ENCODE results near the gene IMP3.
"Not testable (repeated sequence)": the region's sequence is repeated elsewhere in the genome, so short reads cannot be mapped to it uniquely, and the experiment has no call there.

IMP3 gene, protein sequence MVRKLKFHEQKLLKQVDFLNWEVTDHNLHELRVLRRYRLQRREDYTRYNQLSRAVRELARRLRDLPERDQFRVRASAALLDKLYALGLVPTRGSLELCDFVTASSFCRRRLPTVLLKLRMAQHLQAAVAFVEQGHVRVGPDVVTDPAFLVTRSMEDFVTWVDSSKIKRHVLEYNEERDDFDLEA

DNA sequence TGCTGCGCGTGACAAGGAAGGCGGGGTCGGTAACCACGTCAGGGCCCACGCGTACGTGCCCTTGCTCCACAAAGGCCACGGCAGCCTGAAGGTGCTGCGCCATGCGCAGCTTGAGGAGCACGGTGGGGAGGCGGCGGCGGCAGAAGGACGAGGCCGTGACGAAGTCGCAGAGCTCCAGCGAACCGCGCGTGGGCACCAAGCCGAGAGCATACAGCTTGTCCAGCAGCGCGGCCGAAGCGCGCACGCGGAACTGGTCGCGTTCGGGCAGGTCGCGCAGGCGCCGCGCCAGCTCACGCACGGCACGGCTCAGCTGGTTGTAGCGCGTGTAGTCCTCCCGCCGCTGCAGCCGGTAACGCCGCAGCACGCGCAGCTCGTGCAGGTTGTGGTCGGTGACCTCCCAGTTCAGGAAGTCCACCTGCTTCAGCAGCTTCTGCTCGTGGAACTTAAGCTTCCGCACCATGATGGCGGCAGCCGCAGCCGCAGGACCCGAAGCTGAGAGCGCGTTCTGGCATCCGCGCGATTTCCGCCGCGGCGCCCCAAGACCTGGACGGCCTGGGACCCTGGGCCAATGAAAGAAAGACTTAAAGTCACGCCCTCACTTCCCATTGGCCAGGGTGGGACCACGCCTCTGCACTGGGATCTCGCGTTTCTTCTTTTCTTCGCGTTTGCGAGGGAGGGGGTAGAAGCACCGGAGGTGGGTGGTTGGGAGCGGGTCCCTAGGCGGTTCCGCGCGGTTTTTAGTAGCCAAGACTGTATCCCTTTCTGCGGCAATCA is at the start of gene IMP3:
Gene IMP3, minus strand, starts transcription at position 516 of the 774 bp plus-strand sequence. Its CDS starts 56 bp downstream, at position 460.
- peak; percentile 99 for DNase-seq

DNA sequence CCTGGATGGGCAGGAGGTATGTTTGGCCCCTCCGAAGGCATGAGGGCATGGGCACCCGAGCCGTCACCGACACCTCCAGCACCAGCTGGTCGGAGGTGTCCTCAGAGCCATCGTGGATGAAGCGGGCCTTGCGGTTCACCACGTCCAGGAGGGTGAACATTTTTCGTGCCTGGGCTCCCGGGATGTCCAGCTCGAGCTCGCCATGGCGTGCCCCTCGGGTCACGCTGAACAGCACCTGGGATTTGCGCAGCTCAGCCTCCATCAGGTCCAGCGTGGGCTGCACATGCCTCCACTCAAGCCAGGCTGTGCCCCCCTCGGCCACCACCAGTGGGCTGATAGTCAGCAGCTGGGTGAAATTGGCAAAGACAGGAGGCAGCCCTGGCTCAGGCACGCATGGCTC is 49.4 kb upstream of the IMP3 start:
- not testable (repeated sequence) for DNase-seq

DNA sequence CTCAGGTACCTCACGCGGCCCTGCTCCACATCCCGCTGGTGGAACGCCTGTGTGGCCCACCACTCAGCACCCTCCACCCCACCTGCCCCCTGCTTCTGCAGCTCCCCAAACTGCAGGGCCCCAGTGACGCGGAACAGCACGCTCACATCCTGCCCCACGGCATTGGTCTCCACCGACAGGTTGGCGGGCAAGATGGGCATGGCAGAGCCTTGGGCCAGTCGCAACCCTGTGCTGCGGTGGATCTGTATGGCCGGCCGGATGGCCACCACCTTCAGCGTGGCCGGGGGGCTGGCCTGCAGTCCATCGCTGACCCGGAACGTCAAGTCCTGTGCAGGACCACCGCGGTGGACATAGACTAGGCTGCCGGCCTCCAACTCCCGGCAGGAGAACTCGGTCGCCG is 48.8 kb upstream of the IMP3 start:
- no peak for DNase-seq

DNA sequence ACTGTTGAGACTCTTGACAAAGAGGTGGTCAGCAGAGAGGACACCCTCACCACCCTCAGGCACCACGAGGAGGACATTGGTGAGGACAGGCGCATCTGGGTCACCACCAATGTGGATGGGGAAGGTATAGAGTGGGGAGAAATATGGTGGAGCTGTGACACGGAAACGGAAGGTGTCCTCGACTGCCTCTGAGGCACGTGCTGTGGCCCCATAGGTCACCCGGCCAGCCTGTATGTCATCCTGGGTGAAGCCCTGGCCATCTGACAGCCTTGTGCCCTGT is 48.2 kb upstream of the IMP3 start:
- no peak for DNase-seq

DNA sequence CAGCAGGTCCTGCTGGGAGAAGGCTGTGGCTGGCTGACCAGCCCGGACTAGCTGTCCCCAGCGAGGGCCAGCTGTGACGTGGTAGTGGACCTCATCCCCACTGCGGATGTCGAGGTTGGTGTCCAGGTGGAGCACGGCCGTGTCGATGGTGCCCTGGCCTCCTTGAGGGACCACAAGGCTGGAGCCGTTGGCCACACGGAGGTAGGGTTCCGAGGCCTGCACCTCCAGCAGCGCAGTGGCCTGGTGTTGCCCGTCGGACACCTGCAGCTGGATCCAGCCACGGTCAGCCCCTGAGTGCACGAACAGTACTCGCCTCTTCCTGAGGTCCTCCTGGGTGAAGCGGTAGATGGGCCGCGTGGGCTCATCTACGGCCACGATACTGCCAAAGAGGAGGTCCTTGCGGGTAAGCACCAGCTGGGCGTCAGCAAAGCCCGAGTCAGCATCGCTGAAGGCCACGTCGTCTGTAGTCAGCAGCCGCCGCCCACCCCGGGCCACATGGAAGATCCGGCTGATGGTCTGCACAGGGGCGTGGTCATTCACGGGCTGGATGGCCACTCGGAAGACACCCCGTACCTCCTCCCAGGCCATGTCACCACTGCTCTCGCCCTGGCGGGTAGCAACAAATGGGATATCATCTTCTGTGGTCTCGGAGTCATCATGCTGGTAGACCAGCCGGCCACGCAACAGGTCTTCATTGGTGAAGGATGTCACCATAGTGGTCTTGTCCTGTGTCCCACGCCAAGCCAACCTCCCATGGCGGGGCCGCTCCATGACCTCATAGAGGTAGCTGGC is 47.7 kb upstream of the IMP3 start:
- DNase-seq: no peak

DNA sequence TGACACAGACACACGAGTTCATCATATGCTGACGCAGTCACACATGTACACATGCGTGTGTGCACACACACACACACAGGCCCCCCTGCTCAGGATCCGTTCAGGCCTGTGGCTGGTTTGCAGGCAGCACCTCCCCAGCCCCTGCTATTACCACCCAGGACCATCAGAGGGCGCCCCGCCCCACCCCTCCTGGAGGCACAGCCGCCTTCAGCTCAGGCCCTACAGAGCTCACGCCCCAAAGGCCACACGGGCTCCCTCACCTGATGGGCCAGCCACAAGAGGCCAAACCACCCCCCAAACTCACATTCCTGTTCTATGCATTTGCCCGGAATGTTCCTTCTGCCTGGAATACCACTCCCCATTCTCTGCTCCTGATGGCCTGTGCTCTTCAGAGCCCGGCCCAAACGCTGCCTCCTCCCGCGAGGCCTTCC is 46.2 kb upstream of the IMP3 start:
- DNase-seq: peak; percentile 84

DNA sequence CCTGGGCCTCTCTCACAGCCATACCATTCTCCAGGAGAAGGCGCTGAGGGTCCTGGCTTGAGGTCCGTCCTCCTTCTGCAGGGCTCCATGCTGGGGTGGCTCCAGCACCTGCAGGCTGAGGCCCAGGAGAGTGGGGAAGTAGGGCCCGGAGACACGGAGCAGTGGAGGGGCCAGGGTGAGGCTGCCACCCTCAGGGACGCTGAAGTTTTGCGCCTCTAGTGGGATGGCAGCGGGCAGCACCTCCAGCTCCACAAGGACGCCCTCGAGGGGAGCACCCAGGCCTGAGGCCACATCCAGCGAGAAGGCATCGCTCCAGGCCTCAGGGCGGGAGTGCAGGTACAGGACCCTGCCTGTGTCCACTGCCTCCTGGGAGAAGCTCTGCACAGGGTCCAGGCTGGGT is 45.2 kb upstream of the IMP3 start:
- no peak for DNase-seq

DNA sequence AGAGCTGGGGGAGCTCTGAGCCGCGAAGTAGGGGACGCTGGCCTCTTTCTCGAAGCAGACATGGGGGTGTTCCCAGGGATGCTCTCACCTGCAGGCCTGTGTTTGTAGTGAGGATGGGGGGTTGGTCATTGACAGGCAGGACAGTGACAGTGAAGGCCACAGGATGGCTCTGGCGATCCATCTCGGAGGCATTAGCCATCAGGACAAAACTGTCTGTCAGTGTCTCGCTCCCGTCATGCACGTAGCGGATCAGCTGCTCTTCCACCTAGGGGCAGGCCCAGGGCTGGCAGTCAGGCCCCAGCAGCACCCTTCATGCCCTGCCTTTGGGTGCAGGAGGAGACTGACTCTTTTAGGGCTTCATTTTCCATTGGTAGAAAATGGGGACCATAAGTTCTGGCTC is 44.6 kb upstream of the IMP3 start:
- peak; percentile 25 for DNase-seq

DNA sequence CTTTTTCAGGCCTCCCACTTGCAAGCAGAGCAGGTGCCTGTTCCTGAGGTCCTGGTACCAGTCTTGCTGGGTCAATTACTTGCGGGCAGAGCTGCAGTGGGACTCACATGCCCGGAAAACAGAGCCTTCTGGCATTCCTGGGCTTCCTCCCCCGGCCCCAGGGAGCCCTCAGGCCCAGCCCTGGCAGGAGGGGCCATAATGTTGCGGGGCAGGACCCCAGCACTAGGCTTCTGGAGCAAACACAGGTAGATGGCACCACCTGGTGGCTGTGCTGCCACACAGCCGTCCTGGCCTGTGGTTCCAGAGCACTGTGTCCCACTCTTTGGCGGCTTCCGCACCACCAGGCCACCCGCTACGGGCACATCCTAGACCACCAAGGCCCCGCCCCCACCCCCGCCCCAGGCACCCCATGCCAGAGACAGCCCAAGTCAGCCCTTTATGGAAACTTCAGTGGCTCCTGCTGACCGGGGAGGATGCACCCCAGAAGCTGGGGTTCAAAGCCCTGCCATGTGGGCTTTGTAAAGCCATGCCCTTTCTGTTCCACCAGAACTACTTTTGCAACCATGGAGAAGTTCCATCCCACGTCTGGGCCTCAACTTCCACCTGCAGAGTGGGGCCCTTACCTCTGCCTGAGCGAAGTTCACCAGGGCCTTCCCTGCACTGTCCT is 43.8 kb upstream of the IMP3 start:
- DNase-seq: peak; percentile 86

DNA sequence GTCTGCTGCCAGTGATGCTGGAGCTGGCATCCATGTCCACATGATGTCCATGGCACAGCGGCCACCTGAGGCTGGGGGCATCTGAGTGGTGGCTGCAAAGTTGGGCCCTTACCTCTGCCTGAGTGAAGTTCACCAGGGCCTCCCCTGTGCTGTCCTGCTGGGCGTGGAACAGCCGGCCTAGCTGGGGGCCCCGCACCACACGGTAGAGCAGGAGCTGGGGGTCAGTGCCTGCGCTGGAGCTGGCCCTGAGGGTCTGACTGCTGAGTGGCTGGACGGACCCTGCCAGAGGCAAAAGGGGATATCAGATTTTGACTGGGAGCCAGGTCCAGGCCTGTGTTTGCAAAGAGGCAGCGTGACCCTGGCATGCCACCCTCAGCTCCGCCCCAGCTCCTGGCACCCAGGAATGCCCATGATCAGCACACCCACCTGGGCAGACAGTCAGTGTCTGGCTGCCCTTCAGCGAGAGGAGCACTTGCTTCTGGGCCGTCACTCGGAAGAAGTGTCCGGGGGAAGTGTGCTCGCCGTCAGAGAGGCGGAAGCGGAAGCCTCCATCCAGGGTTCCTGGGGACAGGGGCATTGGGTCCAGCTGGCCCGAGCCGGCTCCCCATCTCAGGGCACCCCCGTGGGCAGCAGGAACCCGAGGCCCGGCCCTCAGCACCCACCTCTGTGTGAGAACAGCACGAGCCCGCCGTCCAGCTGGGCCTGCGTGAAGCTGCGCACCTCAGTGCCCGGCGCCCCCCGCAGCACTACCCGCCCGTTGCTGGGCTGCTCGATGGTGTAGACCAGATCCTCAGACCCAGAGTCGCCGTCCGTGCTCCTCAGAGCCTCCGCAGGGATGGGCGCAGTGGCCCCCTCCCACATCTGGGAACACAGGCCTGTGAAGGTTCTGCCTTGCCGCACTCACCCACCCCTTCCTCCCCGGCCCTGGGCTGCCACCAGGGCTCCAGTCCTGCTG is 42.4 kb upstream of the IMP3 start:
- DNase-seq: no peak

DNA sequence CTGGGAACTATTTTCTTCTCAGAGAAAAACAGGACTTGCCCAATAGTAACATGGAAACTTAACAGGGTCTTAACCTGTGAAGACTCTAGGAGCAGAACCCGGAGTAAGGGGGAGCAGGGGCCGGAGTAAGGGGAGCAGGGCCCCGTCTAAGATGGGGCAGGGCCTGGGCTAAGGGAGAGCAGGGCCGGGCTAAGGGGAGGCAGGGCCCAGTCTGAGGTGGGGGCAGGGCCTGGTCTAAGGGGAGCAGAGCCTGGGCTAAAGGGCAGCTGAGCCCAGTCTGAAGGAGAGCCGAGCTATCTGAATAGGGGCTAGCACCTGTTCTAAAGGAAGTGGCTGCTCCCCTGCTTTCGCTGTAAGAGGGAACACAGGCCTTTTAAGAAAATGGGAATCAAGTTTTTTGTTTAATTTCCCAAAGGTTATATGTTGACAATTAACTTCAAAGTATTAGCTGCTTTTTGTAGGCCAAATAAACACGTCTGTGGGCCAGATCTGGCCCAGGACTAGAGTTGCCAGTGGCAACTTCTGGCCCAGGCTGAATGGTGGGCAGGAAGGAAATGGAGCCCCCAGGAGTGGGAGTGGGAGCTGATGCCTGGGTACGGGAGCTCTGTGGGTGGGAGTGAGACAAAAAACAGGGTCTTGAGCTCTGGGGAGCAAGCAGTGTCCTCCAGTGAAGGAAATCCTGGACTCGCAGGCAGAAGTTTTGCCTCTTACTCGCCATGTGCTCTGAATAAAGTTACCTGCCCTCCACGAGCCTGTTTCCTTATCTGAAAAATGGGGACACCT is 40.2 kb upstream of the IMP3 start:
- DNase-seq: no peak

DNA sequence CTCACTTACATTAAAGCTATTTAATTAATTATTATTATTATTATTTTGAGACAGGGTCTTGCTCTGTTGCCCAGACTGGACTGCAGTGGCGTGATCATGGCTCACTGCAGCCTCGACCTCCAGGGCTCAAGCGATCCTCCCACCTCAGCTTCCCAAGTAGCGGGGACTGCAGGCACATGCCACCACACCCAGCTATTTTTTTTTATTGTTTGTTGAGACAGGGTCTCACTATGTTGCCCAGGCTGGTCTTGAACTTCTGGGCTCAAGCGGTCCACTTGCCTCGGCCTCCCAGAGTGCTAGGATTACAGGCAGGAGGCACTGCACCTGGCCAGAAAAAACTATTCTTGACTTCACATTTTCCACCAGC is 38.3 kb upstream of the IMP3 start:
- DNase-seq: not testable (repeated sequence)

DNA sequence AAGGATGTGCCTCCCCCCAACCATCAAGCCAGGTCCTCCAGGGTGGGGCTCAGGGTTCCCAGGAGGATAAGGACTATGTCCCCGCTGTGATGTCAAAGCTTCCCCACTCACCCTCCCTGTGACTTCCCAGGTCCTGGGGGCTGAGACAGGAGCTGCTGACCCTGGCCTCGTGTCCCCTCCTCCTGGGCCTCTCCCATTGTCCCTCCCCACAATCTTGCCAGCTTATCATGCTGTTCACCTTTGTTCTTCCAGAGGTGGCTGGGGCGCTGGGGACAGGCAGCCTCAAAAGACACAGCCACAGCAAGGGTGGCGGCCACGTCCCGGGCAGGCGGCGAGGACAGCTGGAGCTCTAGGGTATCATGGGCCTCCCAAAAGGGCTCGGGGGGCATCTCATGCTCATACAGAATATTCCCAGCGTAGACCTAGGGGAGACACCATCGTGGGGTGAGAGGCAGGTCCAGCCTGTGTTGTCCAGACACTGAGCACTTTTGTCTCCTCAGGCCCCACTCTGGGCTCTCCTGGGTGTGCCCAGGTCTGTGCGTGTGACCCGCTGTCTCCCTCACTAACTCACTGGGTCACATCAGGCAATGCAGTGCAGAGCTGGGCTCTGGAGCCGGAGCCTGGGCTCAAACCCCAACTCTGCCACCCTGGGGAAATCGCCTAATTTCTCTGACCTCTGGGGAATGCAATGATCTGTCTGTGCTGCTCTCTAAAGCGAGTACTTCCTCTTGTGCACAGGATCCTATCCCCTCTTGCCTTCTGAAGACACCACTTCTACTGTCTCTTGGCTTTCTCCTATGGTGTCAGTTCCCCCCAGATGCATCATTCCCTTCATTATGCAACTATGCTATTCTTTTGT is 37.7 kb upstream of the IMP3 start:
- DNase-seq: no peak

DNA sequence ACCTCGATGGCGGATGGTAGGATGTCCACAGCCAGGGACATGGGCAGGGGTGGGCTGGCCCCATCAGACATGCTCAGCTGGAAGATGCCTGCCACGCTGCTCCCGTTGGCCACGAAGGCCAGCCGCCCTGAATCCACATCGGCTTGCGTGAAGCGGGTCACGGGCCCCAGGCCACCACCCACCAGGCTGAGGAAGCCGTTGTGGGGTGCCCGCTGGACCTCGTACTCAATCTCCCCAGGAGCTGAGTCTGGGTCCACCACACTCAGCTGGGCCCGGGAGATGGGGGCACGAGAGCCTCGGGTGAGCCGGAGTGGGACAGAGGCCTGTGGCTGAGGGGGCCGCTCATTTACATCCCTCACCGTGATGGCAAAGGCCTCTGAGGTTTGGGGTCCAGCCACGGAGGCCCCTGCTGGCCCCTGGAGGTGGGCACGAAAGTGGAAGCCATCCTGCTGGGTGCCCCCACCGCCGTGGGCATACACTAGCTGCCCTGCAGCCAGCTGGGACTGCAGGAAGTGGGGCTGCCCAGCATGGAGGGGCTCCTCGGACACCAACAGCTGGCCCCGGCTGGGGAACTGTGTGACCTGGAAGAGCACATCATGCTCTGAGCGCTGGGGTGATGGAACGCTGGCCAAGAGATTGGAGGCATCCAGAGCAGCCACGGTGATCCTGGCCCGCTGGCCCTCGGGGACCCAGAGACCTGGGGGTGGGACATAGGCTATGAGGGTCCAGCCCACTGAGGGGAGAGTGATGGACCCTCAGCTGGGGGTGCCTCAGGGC is 36.9 kb upstream of the IMP3 start:
- DNase-seq: no peak

DNA sequence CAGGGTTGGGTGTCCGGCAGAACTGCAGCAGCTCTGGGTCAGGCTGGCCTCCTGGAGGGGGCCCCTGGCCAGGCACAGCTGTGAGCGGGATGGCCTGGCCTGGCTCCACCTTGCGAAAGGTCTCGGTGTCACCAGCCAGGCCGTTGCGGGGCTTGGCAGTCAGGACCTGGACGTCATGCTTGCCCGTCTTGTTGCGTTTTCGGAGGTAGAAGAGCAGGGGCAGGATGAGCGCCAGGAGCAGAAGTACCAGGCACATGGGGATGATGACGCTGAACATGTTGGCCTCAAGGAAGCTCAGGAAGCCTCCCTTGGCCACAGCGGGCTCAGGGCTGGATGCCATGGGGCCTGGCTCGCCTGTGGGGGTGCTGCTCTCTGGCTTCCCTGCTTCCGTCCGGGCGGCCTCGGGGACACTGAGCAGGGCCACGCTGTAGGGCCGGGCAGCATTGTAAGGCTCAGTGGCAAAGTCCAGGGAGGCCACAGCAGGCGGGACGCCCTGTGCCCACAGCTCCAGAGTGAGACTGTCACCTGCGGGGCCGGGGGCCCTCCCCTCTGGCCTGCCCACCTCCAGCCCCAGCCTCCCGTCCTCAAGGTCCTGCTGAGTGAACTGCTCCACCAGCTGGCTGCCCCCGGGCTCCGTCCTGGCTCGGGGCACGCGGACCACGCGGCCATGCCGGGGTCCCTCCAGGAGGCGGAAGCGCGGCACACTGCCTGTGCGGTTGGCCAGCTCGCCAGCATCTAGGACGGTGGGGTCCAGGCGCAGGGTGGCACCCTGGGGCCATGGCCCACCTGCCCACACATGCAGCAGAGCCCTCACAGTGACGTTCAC is 35.8 kb upstream of the IMP3 start:
- no peak for DNase-seq

DNA sequence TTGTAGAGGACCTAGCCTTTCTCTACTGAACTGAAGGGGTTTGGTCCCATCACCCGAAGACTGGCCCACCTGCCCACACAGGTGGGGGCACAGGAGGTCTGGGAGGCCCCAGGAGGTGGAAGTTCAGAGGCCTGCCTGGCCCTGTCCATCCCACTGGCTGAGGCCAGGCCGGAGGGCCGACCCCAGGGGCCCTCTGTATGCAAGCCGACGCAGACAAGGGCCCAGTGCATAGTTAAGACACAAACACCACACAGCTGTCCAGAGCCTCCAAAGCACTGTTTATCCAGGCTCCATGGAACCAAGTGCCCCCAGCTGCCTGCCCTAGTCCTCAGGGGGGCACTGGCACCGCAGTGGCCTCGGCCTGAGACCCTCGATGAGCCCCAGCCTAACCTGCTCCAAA is 34.3 kb upstream of the IMP3 start:
- no peak for DNase-seq

DNA sequence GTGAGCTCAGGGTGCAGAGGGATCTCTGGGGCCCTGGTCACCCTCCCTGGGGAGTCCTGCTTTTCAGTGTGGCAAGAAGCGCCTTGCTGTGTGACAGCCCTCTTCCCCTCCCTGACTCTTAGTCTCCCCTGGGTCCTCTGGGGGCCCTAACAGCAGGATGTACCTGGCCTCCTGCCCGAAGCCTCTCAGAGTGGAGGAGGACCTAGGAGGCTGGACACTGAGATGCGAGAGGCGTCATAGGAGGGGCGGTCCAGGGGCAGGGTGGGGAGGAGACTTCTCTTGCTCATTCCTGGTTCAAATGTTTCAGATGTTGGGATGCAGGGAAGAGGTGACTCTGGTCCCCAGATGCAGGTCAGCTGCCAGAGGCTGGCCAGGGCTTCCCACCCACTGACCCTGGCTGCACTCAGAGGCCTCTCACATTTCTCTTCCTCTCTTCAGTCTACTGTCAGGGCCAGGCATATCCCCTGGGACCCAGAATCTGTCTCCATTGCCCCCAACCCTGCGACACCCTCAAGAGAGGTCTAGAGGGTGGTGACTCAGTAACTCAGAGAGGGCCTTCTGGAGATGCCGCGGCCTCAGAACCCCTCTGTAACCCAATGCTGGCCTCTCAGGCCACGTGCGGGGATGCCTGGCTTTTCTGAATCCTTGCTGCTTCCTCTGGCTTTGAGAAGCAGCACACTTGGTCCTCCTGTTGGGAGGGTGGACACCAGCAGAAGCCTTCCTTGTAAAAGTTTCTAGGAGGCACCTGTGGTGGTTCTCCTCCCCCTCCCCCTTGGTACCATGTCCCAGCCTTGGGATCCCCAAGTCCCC is 33.6 kb upstream of the IMP3 start:
- DNase-seq: no peak

Data from NCI-H82 (cell line).